COLO829 (cell line): ENCODE data around the gene RAB5B.

Experiments
- DNase-seq: peaks from one replicate; pipeline ENCODE4 v3.0.0; 2012; ENCODE audit warnings: low spot score

Gene RAB5B

GRCh38 chr12:55973599-55974307, at the start of gene RAB5B:
Gene RAB5B (plus strand): TSS chr12:55974078. CDS start chr12:55986961, 12,883 bp downstream.
- peak; percentile 95 for DNase-seq

GRCh38 chr12:55925371-55925770, 48.5 kb upstream of the RAB5B start:
- DNase-seq, result no peak

- DNase-seq, result no peak
Measured at GRCh38 chr12:55925870-55926737, 47.8 kb upstream of the RAB5B start.

GRCh38 chr12:55926738-55927587, 46.9 kb upstream of the RAB5B start:
- DNase-seq, result peak; percentile 97

- peak; percentile 69 for DNase-seq
Measured at GRCh38 chr12:55927588-55928502, 46.0 kb upstream of the RAB5B start, which contains the start of gene PYM1. Gene PYM1 (minus strand): TSS chr12:55927894. CDS start chr12:55927761, 133 bp downstream.

- DNase-seq, result no peak
Measured at GRCh38 chr12:55929306-55929791, 44.5 kb upstream of the RAB5B start.

- peak; percentile 83 for DNase-seq
Measured at GRCh38 chr12:55930771-55931316, 43.0 kb upstream of the RAB5B start, which contains the start of gene DGKA. Gene DGKA (plus strand): TSS chr12:55931162. CDS start chr12:55936504, 5,342 bp downstream.

GRCh38 chr12:55931317-55931779, 42.5 kb upstream of the RAB5B start:
- no peak for DNase-seq

- DNase-seq, result no peak
Measured at GRCh38 chr12:55931780-55932550, 41.9 kb upstream of the RAB5B start.

- DNase-seq, result no peak
Measured at GRCh38 chr12:55932551-55932910, 41.3 kb upstream of the RAB5B start.

- no peak for DNase-seq
Measured at GRCh38 chr12:55933169-55933798, 40.6 kb upstream of the RAB5B start.

- no peak for DNase-seq
Measured at GRCh38 chr12:55933799-55934742, 39.8 kb upstream of the RAB5B start.

GRCh38 chr12:55934773-55935172, 39.1 kb upstream of the RAB5B start:
- DNase-seq, result no peak

GRCh38 chr12:55935738-55936151, 38.1 kb upstream of the RAB5B start:
- no peak for DNase-seq

GRCh38 chr12:55937981-55938380, 35.9 kb upstream of the RAB5B start:
- DNase-seq, result no peak

GRCh38 chr12:55938826-55939501, 34.9 kb upstream of the RAB5B start:
- no peak for DNase-seq

GRCh38 chr12:55940065-55940732, 33.7 kb upstream of the RAB5B start:
- peak; percentile 73 for DNase-seq
